ENCODE results near the gene C20orf204. TPM values are rescaled to one million over a fixed set of nuclear protein-coding genes. Genes with fewer than 3 reads are reported as not detected.

Gene C20orf204
- polyA plus RNA-seq, 1 donor = 1.0 TPM

DNA sequence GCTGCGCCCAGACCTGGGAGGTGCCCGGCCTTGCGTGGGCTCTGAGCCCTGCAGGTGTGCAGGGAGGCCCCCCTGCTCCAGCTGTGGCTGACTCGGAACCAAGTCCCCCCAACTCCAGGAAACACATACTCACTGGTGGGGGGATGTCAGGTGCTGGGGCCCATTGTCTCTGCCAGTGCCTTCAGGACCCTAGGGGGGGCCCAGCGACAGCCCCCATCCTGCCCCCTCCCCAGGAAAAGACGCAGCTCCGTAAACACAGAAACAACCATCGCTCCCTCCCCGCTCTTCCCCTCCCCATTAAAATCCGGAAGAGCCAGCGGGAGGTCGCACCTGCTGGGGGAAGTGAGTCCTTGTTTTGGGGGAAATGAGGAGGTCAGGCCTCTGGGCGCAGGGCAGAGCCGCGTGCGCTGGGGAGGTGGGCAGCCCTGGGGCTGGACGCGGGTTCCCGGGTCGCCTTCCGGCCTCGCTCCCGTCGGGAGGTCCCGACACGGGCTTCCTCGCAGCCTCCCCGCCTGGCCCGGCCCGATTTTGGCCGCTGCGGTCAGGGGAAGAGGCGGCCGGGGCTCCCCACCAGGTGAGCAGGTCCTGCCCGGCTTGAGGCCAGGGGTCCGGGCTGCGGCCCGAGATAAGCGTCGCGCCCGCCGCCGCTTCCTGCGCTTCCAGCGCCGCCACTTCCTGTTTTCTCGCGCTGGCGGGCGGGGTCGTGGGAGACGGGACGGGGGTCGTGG lies 6.2 kb downstream of the C20orf204 start:
- no peak for DNase-seq

DNA sequence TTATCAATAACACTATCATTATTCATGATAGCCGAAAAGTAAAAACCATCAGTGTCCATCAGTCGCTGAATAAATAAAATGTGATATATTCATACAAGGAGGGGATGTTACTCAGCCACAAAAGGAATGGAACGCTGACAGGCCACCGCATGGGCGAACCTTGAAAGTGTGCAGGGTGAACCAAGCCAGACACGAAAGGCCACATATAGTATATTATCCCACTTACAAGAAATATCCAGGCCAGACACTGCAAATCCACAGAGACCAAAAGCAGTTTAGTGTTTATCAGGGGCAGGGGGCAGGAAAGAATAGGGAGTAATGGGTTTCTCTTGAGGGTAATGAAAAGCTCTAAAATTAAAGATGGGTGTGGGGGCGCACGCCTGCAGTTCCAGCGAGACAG lies 7.8 kb downstream of the C20orf204 start:
- DNase-seq = no peak

DNA sequence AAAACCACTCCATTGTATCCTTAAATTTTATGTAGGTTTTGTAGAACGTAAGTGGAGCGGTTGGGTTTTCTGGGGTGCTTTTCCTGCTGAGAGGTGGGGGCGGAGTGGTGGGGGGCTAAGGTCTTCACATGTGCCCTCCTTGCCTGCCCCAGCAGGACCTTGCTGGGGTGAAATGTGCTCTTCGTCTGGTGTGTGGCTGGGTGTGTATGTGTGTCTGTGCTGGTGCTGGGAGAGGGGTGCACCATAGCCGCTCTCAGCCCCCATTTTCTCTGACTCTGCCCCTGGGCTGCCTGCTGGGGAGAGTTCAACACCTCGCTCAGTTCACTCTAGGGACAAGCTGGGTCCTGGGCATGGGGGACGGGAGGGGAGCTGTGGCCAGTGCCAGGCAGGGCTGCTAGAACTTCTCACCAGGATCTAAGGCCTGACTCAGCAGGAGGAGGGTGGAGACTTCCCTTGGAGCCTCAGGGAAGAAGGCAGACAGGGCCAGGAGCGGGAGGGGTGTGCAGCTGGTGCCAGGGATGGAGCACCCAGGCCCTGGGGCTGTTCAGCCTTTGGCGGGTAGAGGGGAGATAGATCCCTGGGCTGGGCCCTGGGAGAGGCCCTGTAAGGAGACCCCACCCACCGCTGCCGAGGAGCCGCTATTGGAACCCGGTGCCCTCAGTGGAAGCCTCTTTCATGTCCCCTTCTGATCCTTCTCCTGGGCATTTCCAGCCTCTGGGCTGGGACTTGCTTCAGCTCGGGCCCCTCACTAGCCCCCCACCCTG lies 8.7 kb downstream of the C20orf204 start:
- no peak for DNase-seq

DNA sequence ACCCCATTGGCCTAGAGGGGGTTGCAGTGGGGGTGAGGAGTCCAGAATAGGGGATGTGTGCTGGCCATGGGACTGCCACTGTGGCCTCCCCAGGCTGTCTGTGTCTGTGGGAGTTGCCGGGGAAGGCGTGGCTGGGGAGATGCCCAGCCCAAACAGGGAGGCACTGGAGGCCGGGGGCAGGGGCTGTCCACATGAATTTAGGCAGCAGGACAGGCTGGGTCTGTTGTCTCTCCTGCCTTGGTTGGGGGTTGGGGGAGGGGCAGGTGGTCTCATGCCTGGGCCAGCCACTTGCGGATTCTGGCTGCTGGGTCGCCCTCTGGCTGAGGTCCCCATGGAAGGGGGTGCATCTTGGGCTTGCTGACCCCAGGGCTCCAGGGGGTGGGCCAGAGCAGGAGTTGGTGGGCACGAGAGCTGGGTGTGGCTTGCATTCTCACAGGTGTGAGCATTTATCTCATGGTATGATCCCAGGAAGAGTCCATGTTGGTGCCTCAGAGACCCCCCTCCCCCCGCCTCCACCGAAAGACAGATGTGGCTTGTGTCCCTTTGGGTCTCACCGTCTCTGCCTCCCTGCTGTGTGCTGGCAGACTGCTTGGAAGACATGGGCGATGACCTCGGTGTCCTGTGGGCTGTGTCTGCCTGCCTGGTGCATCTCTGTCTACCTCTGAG lies 9.5 kb downstream of the C20orf204 start:
- no peak for DNase-seq

DNA sequence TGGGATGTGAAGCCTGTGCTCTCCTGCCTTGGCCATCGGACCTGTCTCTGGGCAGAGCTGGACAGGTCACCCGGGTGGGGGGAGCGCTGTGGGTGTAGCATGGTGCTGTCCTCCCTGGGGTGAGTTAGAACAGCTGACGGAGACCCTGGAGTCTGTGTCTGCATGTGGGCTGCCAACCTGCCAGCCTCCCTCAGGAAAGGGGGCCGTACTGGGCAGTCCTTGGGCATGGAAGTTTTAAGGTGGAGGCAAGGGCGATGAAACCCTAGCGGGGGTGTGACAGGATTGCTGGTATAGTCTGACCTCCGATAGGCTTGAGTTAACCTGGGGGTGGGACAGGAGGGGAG lies 11.0 kb downstream of the C20orf204 start:
- DNase-seq = no peak

DNA sequence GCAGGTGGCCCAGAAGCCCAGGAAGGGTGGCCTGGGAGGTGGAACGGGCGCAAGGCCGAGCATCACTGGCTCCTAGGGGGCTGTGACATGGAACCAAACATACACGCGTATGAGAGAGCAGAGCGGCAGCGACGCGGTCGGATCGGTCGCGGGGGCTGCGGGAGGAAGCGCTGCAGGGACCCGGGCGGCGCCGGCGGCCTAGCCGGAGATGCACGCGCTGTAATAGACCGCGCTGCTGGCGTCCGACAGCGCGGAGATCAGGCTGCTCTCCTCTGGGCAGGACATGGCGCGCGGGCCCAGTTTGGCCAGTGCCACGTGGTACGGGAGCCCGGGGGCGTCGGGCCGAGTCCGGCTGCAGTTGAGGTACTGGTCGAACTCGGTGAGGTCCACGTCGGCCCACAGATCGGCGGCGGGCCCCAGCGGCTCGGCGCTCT lies 12.0 kb downstream of the C20orf204 start:
- no peak for DNase-seq

DNA sequence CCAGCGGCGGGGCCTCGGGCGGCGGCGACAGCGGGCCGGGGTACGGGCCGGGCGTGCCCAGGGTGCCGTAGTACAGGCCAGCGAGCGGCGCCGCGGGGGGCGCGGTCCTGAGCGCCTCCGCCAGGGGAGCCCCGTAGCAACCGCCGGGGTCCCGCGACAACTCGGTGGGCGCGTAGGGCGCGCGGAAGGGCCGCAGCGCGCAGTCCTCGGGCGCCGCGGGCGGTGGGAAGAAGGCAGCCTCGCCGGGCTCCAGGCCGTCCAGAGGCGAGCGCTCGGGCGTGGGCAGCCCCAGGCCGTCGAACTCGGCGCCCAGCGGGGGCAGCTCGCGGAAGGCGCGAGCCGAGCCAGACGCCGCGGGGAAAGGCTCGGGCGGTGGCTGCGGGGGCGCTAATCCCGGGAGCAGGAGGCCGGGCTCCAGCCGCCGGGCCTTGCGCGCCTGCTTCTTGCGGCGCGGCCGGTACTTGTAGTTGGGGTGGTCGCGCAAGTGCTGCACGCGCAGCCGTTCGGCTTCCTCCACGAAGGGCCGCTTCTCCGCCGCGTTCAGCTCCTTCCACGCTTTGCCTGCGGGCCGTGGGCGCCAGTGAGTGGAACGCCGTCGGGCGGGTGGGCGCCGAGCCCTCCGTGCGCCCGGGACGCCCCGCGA lies 12.5 kb downstream of the C20orf204 start:
- DNase-seq = no peak

DNA sequence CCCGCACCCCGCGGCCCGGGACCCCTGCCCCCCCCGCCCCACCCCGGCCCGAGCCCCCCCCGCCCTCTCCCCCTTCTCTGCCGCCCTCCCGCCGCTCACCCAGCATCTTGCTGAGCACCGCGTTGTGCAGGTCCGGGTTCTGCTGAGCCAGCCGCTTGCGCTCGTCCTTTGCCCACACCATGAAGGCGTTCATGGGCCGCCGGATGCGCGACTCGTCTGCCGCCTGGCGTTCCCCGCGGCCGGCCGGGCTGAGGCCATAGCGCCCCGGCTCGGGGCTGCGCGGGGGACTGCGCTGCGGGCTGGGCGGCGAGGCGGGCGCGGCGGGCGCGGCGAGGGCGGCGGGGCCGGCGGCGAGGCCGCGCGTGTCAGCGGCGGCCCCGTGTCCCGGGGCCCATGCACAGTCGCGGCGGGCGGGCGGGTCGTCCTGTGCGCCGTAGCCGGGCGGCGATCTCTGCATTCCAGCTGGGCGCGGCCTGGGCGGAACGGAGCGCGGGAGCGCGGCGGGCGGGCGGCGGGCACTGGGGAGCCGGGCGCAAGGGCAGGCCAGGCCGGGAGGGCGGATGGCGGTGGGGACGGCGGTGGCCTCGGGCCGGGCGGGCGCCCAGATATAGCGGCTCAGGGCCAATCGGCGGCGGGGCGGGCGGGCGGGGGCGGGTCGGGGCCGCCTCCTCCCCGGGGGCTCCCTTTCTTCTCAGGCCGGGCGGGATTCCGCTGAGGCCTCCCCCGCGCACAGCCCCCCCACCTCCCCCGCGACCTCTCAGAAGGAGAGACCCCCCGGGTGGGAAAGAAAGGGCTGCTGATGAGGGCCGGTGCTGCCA lies 13.3 kb downstream of the C20orf204 start, which contains the start of gene SOX18:
Gene SOX18, minus strand, starts transcription at position 580 of the 818 bp plus-strand sequence. Its CDS starts 123 bp downstream, at position 457.
- no peak for DNase-seq

DNA sequence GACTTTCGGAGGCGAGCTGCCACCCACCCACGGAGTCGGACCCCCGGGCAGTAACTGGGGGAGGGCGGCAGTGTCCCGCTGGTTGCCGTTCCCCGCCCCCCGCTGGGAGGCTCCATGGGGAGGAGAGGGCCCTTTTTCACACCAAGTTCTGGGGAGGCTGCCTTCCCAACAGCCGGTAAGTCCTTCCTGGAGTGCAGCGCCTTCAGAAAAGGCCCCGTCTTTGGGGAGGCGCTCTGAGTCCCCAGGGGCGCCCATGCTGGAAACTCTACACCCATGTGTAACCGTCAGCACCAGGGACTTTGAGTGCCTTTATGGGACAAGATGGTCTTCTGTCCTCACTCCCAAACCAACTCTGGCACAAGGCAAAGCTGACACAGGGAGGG lies 13.9 kb downstream of the C20orf204 start:
- no peak for DNase-seq

- DNase-seq = no peak
Observed at GRCh38 chr20:64050261-64051032, 14.5 kb downstream of the C20orf204 start.

DNA sequence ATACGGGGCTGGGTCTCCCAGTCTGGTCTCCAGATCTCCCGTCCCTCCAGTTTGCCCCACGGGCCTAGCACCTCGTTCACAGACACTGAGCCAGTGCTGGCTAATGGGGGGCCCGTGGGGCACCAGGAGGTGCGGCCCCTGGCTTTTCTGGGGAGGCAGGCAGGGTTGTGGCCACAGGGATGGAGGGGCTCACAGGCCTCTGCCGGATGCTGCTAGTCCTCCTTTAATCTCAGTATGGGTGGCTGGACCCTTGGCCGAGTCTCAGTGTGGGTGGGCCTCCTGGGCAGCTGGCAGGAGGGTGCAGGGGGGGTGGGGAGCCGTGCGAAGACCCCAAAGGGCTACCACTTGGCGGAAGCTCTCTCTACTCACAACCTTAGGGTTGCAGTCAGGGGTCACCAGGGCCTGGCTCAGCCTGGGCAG lies 15.1 kb downstream of the C20orf204 start:
- no peak for DNase-seq

- no peak for DNase-seq
Observed at GRCh38 chr20:64051561-64052325, 15.8 kb downstream of the C20orf204 start.

- DNase-seq = no peak
Observed at GRCh38 chr20:64052326-64052722, 16.3 kb downstream of the C20orf204 start.

GRCh38 chr20:64052987-64053840 lies 17.2 kb downstream of the C20orf204 start:
- no peak for DNase-seq

GRCh38 chr20:64053841-64054661 lies 18.1 kb downstream of the C20orf204 start:
- DNase-seq = peak; percentile 62

DNA sequence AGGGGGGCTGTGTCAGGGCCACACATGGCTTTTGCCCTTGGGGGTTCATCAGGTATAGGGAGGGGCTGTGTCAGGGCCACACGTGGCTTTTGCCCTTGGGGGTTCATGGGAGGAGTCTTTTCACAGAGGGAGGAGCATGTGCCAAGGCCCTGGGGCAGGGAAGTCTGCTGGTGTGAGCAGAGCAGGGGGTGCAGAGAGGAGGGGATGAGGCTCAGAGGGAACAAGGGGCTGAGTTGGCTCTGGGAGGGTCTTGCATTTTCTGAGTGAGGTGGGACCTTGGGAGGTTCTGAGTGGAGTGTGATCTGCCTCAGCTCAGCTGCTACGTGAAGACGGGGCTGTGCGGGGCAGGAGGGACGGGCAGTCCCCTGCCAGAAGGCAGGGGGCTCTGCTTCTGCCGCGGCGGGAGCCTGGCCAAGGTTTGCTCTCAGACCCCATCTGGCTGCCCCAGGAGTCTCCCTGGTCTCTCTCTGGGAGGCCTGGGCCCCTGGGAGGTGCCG lies 19.5 kb downstream of the C20orf204 start:
- DNase-seq = no peak

DNA sequence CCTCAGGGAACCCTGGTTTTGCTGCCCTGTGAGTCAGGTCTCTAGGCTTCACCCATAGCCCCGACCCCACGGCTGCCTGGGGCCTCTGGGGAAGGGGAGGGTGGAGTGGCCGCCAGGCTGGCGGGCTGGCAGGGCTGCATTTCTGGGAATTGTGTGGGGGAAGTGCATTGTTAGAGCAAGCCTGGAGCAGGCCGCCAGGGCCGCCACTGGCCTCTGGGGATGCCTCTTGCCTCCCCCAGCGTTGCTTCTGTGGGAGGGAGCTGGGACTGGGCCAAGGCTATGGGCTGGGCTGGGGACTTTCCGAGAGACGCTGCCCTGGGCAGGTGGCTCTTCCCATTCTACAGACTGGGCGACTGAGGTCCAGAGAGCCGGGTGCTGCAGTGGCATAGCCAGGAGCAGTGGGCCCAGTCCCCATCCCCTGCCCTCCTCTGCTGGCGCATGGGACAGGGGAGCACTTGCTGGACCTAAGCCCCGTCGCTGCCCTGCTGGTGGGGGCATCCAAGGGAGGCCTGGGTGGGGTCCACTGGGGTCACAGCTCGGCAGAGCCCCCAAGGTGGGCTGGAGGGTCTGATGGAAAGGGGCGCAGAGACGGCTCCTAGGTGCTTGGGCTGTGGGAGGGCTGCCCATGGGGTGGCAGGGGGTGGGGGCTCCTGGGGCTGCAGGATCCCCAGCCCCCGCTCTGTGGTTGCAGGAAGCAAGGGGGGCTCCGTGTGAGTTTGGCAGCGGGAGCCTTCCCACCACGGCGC lies 20.1 kb downstream of the C20orf204 start:
- no peak for DNase-seq

DNA sequence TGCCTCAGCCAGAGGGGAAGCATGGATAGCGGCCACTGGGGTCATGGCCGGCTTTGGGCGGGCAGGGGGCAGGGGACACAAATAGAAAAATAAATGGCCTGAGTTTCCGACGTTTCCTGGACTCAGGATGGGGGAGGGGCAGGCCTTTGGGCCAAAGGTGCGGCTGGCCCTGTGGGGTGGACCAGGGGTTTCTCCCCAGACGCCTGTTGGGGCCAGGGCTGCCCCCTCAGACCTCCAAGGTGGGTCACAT lies 20.6 kb downstream of the C20orf204 start:
- DNase-seq = no peak

All from hindlimb muscle (tissue), 1 donor.